WERI-Rb-1 (cell line): Measurements from ENCODE around the gene ARMC9.

Experiments
- DNase-seq: peaks from one replicate; pipeline ENCODE4 v3.0.0-alpha.2; 2020
- H3K27ac ChIP-seq: fragments of 250-450 bp; sonication (Bioruptor Pico); 2 replicates; pipeline ENCODE4 v1.5.1; 2020; ENCODE audit warnings: mild to moderate bottlenecking, moderate library complexity
- H3K27me3 ChIP-seq: fragments of 250-450 bp; sonication (Bioruptor Pico); 2 replicates; pipeline ENCODE4 v1.5.1; 2021; ENCODE audit warnings: mild to moderate bottlenecking, low read depth, moderate library complexity; ENCODE audit not compliant: insufficient read depth, severe bottlenecking
- H3K36me3 ChIP-seq: fragments of 250-450 bp; sonication (Bioruptor Pico); 2 replicates; pipeline ENCODE4 v1.5.1; 2020; ENCODE audit warnings: mild to moderate bottlenecking, moderate library complexity
- H3K4me3 ChIP-seq: 2 replicates; pipeline ENCODE4 v1.5.1; 2011; ENCODE audit warnings: low read depth, mild to moderate bottlenecking, control low read depth, low read length
- H3K9me3 ChIP-seq: fragments of 250-450 bp; sonication (Bioruptor Pico); 2 replicates; pipeline ENCODE4 v1.5.1; 2021; ENCODE audit warnings: mild to moderate bottlenecking, moderate library complexity; ENCODE audit not compliant: severe bottlenecking
- TF ChIP-seq, protein P1 (sequence below): IDR thresholded peaks from 2 replicates; pipeline ENCODE4 v1.5.1; 2011; ENCODE audit warnings: low read depth, mild to moderate bottlenecking, control low read depth, inconsistent platforms, low read length

The ARMC9 gene

DNA sequence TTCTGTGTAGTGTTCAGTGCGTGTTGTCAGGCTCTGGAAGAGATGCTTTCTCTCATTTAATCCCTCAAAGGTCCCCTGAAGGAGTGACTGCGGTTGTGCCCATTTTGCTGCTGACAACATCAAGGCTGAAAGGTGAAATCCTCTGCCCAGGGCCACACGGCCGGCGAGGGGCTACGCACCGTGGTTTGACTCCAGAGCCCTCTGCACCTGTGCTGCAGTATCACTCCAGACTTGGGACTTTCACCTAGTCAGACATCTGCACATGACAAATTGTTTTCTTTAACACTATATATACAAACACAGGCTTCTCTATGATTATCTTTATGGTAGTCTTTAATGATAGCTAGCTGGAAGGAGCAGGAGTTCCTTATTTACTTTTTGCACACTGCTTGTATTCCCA lies 90.2 kb downstream of the ARMC9 start:
- H3K36me3 ChIP-seq: peaks cover 6% of the 10 kb centered on the region
- H3K27ac ChIP-seq: no peak overlapping the region
- H3K9me3 ChIP-seq: no peaks in the 10 kb centered on the region
- no peak for DNase-seq
- TF ChIP-seq, protein P1, sequence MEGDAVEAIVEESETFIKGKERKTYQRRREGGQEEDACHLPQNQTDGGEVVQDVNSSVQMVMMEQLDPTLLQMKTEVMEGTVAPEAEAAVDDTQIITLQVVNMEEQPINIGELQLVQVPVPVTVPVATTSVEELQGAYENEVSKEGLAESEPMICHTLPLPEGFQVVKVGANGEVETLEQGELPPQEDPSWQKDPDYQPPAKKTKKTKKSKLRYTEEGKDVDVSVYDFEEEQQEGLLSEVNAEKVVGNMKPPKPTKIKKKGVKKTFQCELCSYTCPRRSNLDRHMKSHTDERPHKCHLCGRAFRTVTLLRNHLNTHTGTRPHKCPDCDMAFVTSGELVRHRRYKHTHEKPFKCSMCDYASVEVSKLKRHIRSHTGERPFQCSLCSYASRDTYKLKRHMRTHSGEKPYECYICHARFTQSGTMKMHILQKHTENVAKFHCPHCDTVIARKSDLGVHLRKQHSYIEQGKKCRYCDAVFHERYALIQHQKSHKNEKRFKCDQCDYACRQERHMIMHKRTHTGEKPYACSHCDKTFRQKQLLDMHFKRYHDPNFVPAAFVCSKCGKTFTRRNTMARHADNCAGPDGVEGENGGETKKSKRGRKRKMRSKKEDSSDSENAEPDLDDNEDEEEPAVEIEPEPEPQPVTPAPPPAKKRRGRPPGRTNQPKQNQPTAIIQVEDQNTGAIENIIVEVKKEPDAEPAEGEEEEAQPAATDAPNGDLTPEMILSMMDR: no peak
- H3K4me3 ChIP-seq: no peak overlapping the region
- no peaks in the 10 kb centered on the region for H3K27me3 ChIP-seq

DNA sequence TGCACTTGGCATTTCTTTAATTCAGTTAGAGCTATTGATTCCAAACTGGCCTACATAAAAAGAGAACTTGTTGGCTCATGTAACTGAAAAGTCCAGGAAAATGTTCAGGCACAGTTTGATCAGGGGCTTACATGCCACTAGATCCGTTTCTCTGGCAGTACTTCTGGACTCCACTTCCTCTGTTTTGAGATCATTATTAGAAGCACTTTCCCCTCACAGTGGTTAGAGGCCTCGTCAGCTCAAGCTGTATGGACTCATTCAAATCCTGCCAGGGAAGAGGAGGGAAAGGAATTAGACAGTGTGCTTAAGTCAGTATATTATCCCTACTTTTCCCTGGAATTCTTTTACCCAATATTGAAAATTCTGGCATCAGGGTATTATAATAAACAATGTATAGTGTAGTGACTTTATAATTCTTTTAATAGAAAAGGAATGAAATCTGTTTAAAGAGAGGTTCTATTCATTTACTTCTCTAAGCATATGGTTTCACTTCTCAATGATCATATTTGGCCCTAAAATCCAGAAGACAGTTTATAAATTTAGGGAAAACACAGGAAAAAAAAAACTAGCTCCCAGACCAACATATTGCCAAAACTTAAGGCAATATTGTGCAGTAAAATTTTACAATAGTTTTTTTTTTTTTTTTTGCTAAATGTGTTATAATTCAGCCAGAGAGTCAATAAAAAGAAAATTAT lies 92.0 kb downstream of the ARMC9 start:
- DNase-seq: no peak
- H3K36me3 ChIP-seq: peaks cover 3% of the 10 kb centered on the region
- no peaks in the 10 kb centered on the region for H3K9me3 ChIP-seq
- TF ChIP-seq, protein P1: no peak
- H3K4me3 ChIP-seq: no peak overlapping the region
- H3K27me3 ChIP-seq: no peaks in the 10 kb centered on the region
- no peak overlapping the region for H3K27ac ChIP-seq

GRCh38 chr2:231292472-231293134 lies 94.2 kb downstream of the ARMC9 start:
- H3K27ac ChIP-seq: no peak overlapping the region
- H3K27me3 ChIP-seq: no peaks in the 10 kb centered on the region
- H3K9me3 ChIP-seq: no peaks in the 10 kb centered on the region
- DNase-seq: no peak
- H3K4me3 ChIP-seq: no peak overlapping the region
- H3K36me3 ChIP-seq: peaks cover 6% of the 10 kb centered on the region
- TF ChIP-seq, protein P1: no peak

DNA sequence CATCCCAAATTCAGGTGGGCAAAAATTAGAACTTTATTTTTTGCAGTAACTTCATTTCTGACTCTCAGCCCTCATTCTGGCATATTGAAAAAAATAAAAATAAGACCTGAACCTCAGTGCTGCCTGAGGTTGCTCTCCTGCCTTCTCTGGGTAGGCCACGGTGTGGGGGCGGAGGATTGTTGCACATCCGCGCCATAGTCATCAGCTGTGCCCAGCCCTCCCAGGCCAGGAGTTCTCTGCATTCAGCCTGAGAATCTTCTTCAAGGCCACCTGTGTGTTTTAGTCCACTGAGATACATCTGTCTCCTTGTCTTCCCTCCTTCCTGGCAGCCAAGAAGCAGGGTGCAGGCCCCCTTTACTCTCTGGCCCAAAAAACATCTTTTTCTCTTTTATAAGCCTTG lies 94.7 kb downstream of the ARMC9 start:
- H3K36me3 ChIP-seq: peaks cover 6% of the 10 kb centered on the region
- H3K27ac ChIP-seq: no peak overlapping the region
- DNase-seq: no peak
- no peaks in the 10 kb centered on the region for H3K9me3 ChIP-seq
- TF ChIP-seq, protein P1: no peak
- H3K4me3 ChIP-seq: no peak overlapping the region
- H3K27me3 ChIP-seq: no peaks in the 10 kb centered on the region

- no peaks in the 10 kb centered on the region for H3K27me3 ChIP-seq
- no peak for DNase-seq
- TF ChIP-seq, protein P1: no peak
- H3K9me3 ChIP-seq: no peaks in the 10 kb centered on the region
- no peak overlapping the region for H3K4me3 ChIP-seq
- no peak overlapping the region for H3K27ac ChIP-seq
- H3K36me3 ChIP-seq: peaks cover 6% of the 10 kb centered on the region
Observed at GRCh38 chr2:231294116-231294515, 95.7 kb downstream of the ARMC9 start.
